HepG2 (cell line): Measurements from ENCODE around the gene CACNA2D3. TPM values are rescaled to one million over a fixed set of nuclear protein-coding genes. Genes with fewer than 3 reads are reported as not detected.

ENCODE experiments used
- ATAC-seq: fragments of 200-7000 bp; cut with Tn5 transposase; 3 replicates; pipeline ENCODE4 v1.9.1; 2020; ENCODE audit warnings: mild to moderate bottlenecking, moderate library complexity
- BruUV-seq: library from RNA; stranded (reverse); fragments of 400-500 nt; replicated peaks from 2 replicates; lab custom pipeline; 2021; lab: Mats Ljungman, UMichigan
- CTCF ChIA-PET: fragments of 300-600 bp; formaldehyde crosslinking; extraction: SDS; loops from one replicate; lab custom pipeline; 2021; ENCODE audit warnings: low total read pairs, inconsistent platforms, low intra/inter-chr PET ratio; lab: Yijun Ruan, JAX
- POLR2A ChIA-PET: fragments of 350-600 bp; sonication (Branson Sonifier 250); formaldehyde crosslinking; loops from one replicate; lab custom pipeline; 2020; ENCODE audit warnings: antibody characterized with exemption, inconsistent platforms; lab: Yijun Ruan, JAX
- DNase-seq: peaks from one replicate; pipeline ENCODE4 v3.0.0-alpha.2; 2015; ENCODE audit warnings: low spot score
- FAIRE-seq: peaks from 3 replicates; lab custom pipeline; 2011; peaks lifted over from hg19 to GRCh38; lab: Jason Lieb, UNC
- H2AFZ ChIP-seq: one replicate; pipeline ENCODE4 v1.6.1; 2011; ENCODE audit warnings: low read length, inconsistent platforms
- H3K27ac ChIP-seq: fragments of 300-600 bp; 3 replicates; pipeline ENCODE4 v1.8.0; 2011; ENCODE audit warnings: mixed run types, mild to moderate bottlenecking, mixed read lengths, low read length, inconsistent platforms; ENCODE audit not compliant: insufficient read depth; ENCODE audit errors: extremely low read length
- H3K27me3 ChIP-seq, 2 experiments: fragments of 200-600 bp in 1 of 2; 2 replicates in 1 of 2; 3 replicates in 1 of 2; pipeline versions ENCODE4 v1.6.0 to v1.8.0; 2011; ENCODE audit warnings: low read length in 2 of 2, mild to moderate bottlenecking in 2 of 2, moderate library complexity in 2 of 2, inconsistent platforms in 1 of 2; ENCODE audit not compliant: insufficient read depth in 2 of 2, control insufficient read depth in 1 of 2
- H3K36me3 ChIP-seq, 2 experiments: fragments of 200-600 bp in 1 of 2; replicated peaks in 1 of 2; 2 replicates in 1 of 2; 3 replicates in 1 of 2; pipeline versions ENCODE4 v1.5.1 to v1.8.0; 2011; ENCODE audit warnings: low read length in 2 of 2, inconsistent platforms in 1 of 2; ENCODE audit not compliant: insufficient read depth in 2 of 2, control insufficient read depth in 1 of 2
- H3K4me1 ChIP-seq: 2 replicates; pipeline ENCODE4 v1.5.1; 2012; ENCODE audit warnings: low read length, inconsistent platforms; ENCODE audit not compliant: insufficient read depth
- H3K4me2 ChIP-seq: 2 replicates; pipeline ENCODE4 v1.6.0; 2011; ENCODE audit warnings: low read depth, low read length, inconsistent platforms
- H3K4me3 ChIP-seq, 3 experiments: fragments of 200-600 bp in 1 of 3; sonication (generic), shearing (Covaris generic) in 1 of 3; replicated peaks in 1 of 3; 2 replicates each; pipeline ENCODE4 v1.5.1; 2011 to 2016; ENCODE audit warnings: low read length in 3 of 3, inconsistent platforms in 2 of 3, low read depth in 2 of 3, mild to moderate bottlenecking in 2 of 3, control low read depth in 1 of 3, mixed read lengths in 1 of 3; ENCODE audit not compliant: insufficient read depth in 1 of 3
- H3K79me2 ChIP-seq: one replicate; pipeline ENCODE4 v1.6.1; 2011; ENCODE audit warnings: low read length, inconsistent platforms; ENCODE audit not compliant: insufficient read depth
- H3K9ac ChIP-seq: 2 replicates; pipeline ENCODE4 v1.6.0; 2011; ENCODE audit warnings: mild to moderate bottlenecking, low read depth, low read length, inconsistent platforms; ENCODE audit not compliant: insufficient read depth
- H3K9me3 ChIP-seq: 2 replicates; pipeline ENCODE4 v1.5.1; 2012; ENCODE audit warnings: mild to moderate bottlenecking, low read length
- H4K20me1 ChIP-seq: 2 replicates; pipeline ENCODE4 v1.6.0; 2011; ENCODE audit warnings: inconsistent platforms, mild to moderate bottlenecking, low read length, moderate library complexity; ENCODE audit not compliant: insufficient read depth
- CREB1 ChIP-seq, 2 experiments: fragments of 450-650 bp in 1 of 2; IDR thresholded peaks; 2 replicates each; pipeline ENCODE4 v1.6.1; 2016 to 2017; ENCODE audit warnings: control low read depth in 1 of 2, mild to moderate bottlenecking in 1 of 2, missing compliant biosample characterization in 1 of 2, missing genetic modification characterization in 1 of 2
- GABPA ChIP-seq, 2 experiments: IDR thresholded peaks; 2 replicates each; pipeline ENCODE4 v1.6.1; 2011 to 2016; ENCODE audit warnings: low read depth in 2 of 2, low read length in 1 of 2, missing biosample characterization in 1 of 2, missing genetic modification characterization in 1 of 2
- MAFG ChIP-seq: sonication (generic); formaldehyde crosslinking; IDR thresholded peaks from 2 replicates; pipeline ENCODE4 v1.5.1; 2020; ENCODE audit warnings: mild to moderate bottlenecking, missing genetic modification reagents
- NFYB ChIP-seq: sonication (generic); formaldehyde crosslinking; IDR thresholded peaks from 2 replicates; pipeline ENCODE4 v1.4.0; 2020; ENCODE audit warnings: missing genetic modification reagents
- SAP130 ChIP-seq: IDR thresholded peaks from 2 replicates; pipeline ENCODE4 v1.6.1; 2016; ENCODE audit warnings: low read depth
- SOX13 ChIP-seq, 3 experiments: fragments of 450-650 bp in 1 of 3; sonication (generic) in 1 of 3; formaldehyde crosslinking in 1 of 3; IDR thresholded peaks in 2 of 3; conservative IDR thresholded peaks in 1 of 3; 2 replicates each; pipeline versions ENCODE4 v1.5.0 to v1.6.1; 2016 to 2020; ENCODE audit warnings: antibody characterized with exemption in 1 of 3, mild to moderate bottlenecking in 1 of 3, missing compliant biosample characterization in 1 of 3, missing genetic modification reagents in 1 of 3, moderate library complexity in 1 of 3
- SSRP1 ChIP-seq: IDR thresholded peaks from 2 replicates; pipeline ENCODE4 v1.6.1; 2016; ENCODE audit warnings: control low read depth
- TARDBP ChIP-seq: sonication (generic); formaldehyde crosslinking; IDR thresholded peaks from 2 replicates; pipeline ENCODE4 v1.8.0; 2022; ENCODE audit warnings: mild to moderate bottlenecking, missing genetic modification reagents
- YY1 ChIP-seq: IDR thresholded peaks from 2 replicates; pipeline ENCODE4 v1.6.1; 2011; ENCODE audit warnings: low read length, low read depth, moderate library complexity, mild to moderate bottlenecking; ENCODE audit not compliant: insufficient read depth, insufficient replicate concordance
- ZNF121 ChIP-seq: sonication (generic); formaldehyde crosslinking; IDR thresholded peaks from 2 replicates; pipeline ENCODE4 v1.5.0; 2020; ENCODE audit warnings: mild to moderate bottlenecking, missing genetic modification reagents
- ZNF275 ChIP-seq: sonication (generic); formaldehyde crosslinking; IDR thresholded peaks from 2 replicates; pipeline ENCODE4 v1.8.0; 2022; ENCODE audit warnings: missing genetic modification reagents, mild to moderate bottlenecking, inconsistent platforms, borderline replicate concordance
- ZNF552 ChIP-seq: sonication (generic); formaldehyde crosslinking; IDR thresholded peaks from 2 replicates; pipeline ENCODE4 v1.9.0; 2022; ENCODE audit warnings: missing genetic modification reagents, mild to moderate bottlenecking, borderline replicate concordance
- ZNF577 ChIP-seq: sonication (generic); formaldehyde crosslinking; IDR thresholded peaks from 2 replicates; pipeline ENCODE4 v1.4.0; 2020; ENCODE audit warnings: mild to moderate bottlenecking, low read depth, missing genetic modification reagents, borderline replicate concordance
- WGBS: methylation state at CpG from one replicate; pipeline ENCODE4 v1.1.6; 2017; ENCODE audit warnings: low lambda C conversion rate; 5-methylcytosine and 5-hydroxymethylcytosine counted together
- in situ Hi-C: cut with HindIII; loops from 2 replicates; pipeline ENCODE4 v1.10.0; 2017; ENCODE audit warnings: low pct_unique_long_range_greater_than_20kb; ENCODE audit not compliant: extremely low pct_ligation_motif_present
- intact Hi-C: fragments of 100-400 bp; cut with micrococcal nuclease; formaldehyde crosslinking; loops from one replicate; pipeline ENCODE4 v1.10.0; 2022; ENCODE audit not compliant: unreplicated experiment
- polyA plus RNA-seq, 8 experiments: library from polyadenylated mRNA; depleted of rRNA in 3 of 8; stranded (reverse) in 7 of 8; unstranded in 1 of 8; fragments of >200 nt; fragmentation: Illumina TruSeq in 4 of 8; extraction: Trizol in 4 of 8; gene quantifications; 2 replicates each; pipeline versions ENCODE4 v1.2.1 to v1.2.3, GENCODE V29; 2011 to 2016; ENCODE audit warnings: low read depth in 4 of 8, missing spikeins in 1 of 8, mixed read lengths in 1 of 8; ENCODE audit not compliant: insufficient read depth in 1 of 8
- total RNA-seq, 5 experiments: library from RNA; depleted of rRNA; stranded (reverse); fragments of >200 nt; fragmentation: Illumina TruSeq; extraction: Trizol; gene quantifications; 2 replicates each; pipeline ENCODE4 v1.2.3, GENCODE V29; 2016; ENCODE audit warnings: low read depth in 1 of 5
- TF ChIP-seq, protein P1 (sequence below): IDR thresholded peaks from 2 replicates; pipeline ENCODE4 v1.6.1; 2012; ENCODE audit warnings: low read length, improper control_type of control experiment
- TF ChIP-seq, protein P2 (sequence below): sonication (generic); IDR thresholded peaks from 2 replicates; pipeline ENCODE4 v1.6.1; 2016; ENCODE audit warnings: low read depth, borderline replicate concordance

The CACNA2D3 gene
- total and polyA plus RNA-seq, 2 of the 13 experiments (the other 11 are each of a cell fraction or from before 2014, with no cell fraction given), result not detected

- TF ChIP-seq, protein P1, sequence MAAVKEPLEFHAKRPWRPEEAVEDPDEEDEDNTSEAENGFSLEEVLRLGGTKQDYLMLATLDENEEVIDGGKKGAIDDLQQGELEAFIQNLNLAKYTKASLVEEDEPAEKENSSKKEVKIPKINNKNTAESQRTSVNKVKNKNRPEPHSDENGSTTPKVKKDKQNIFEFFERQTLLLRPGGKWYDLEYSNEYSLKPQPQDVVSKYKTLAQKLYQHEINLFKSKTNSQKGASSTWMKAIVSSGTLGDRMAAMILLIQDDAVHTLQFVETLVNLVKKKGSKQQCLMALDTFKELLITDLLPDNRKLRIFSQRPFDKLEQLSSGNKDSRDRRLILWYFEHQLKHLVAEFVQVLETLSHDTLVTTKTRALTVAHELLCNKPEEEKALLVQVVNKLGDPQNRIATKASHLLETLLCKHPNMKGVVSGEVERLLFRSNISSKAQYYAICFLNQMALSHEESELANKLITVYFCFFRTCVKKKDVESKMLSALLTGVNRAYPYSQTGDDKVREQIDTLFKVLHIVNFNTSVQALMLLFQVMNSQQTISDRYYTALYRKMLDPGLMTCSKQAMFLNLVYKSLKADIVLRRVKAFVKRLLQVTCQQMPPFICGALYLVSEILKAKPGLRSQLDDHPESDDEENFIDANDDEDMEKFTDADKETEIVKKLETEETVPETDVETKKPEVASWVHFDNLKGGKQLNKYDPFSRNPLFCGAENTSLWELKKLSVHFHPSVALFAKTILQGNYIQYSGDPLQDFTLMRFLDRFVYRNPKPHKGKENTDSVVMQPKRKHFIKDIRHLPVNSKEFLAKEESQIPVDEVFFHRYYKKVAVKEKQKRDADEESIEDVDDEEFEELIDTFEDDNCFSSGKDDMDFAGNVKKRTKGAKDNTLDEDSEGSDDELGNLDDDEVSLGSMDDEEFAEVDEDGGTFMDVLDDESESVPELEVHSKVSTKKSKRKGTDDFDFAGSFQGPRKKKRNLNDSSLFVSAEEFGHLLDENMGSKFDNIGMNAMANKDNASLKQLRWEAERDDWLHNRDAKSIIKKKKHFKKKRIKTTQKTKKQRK, result no peak
- TF ChIP-seq SOX13 (IDR thresholded peaks at IDR 0.05) (no peak), SOX13 (CRISPR knock-in tag; conservative IDR thresholded peaks at IDR 0.05 in 1 of 2, IDR thresholded peaks at IDR 0.05 in 1 of 2) (no peak), TARDBP (CRISPR knock-in tag) (no peak), ZNF552 (CRISPR knock-in tag) (no peak)
Measured at GRCh38 chr3:54192026-54192425, 69.7 kb downstream of the CACNA2D3 start (continued).

DNA sequence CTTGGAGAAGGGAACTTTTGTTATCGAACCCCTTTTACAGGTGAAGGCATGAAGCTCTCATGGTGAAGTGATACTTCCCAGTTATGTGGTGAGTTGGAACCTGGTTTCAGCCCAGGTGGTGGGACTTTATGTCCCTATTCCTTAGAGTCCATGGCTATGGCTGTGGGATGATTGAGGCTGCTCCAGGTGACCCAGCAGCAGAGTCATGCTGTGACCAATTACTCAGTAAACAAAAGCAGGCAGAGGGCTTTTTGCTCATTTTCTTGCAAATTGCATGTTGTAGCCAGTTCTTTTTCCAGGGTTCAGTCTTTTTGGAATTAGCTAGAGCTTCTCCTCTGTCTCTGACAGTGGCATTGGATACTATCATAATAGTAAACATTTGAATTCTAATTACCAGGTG is 70.7 kb downstream of the CACNA2D3 start:
- DNase-seq (no peak), FAIRE-seq (no peak), ATAC-seq (no peak)
- Histone ChIP-seq H3K4me3 (no peak overlapping the region), H3K79me2 (no peaks in the 10 kb centered on the region), H3K9me3 (no peaks in the 10 kb centered on the region), H2AFZ (no peak overlapping the region), H3K36me3 (no peaks in the 10 kb centered on the region), H3K9ac (no peak overlapping the region), H3K4me1 (no peaks in the 10 kb centered on the region), H3K27me3 (peaks cover 0 to 5% of the 10 kb centered on the region in 2 experiments; a peak in 2 of 5 replicates), H3K27ac (no peak overlapping the region), H4K20me1 (0 out of 2 replicates have a peak, but pooled peaks cover under 1% of the 10 kb centered on the region), H3K4me2 (no peak overlapping the region)
- BruUV-seq, result no TSS peak
- POLR2A ChIA-PET, result no interaction called here
- 25% methylated on average over 1 of the region's 1 CpG for WGBS
- CTCF ChIA-PET, result no interaction called here
- in situ Hi-C loops (no loop called here), intact Hi-C loops (no loop called here)
- no peak for TF ChIP-seq YY1
- no peak for TF ChIP-seq GABPA (IDR thresholded peaks at IDR 0.05; ENCODE audit: low read depth, low read length)
- TF ChIP-seq GABPA (CRISPR knock-in tag; IDR thresholded peaks at IDR 0.05; ENCODE audit: low read depth), result no peak
- TF ChIP-seq NFYB, result no peak
- no peak for TF ChIP-seq ZNF275
- no peak for TF ChIP-seq SSRP1
- TF ChIP-seq SAP130 (CRISPR knock-in tag), result no peak
- TF ChIP-seq CREB1 (IDR thresholded peaks at IDR 0.05), result no peak
- TF ChIP-seq CREB1 (CRISPR knock-in tag; IDR thresholded peaks at IDR 0.05), result no peak
- TF ChIP-seq, protein P2, sequence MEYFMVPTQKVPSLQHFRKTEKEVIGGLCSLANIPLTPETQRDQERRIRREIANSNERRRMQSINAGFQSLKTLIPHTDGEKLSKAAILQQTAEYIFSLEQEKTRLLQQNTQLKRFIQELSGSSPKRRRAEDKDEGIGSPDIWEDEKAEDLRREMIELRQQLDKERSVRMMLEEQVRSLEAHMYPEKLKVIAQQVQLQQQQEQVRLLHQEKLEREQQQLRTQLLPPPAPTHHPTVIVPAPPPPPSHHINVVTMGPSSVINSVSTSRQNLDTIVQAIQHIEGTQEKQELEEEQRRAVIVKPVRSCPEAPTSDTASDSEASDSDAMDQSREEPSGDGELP, result no peak
- TF ChIP-seq MAFG, result no peak
- TF ChIP-seq ZNF577 (CRISPR knock-in tag), result no peak
- no peak for TF ChIP-seq ZNF121 (CRISPR knock-in tag)
